C4-2B (cell line): ENCODE measurements around the gene TMEM132E.

Experiments used
- CTCF ChIP-seq: fragments of 450-650 bp; conservative IDR thresholded peaks from 2 replicates; pipeline ENCODE4 v1.5.1; 2017; ENCODE audit warnings: mild to moderate bottlenecking
- ZFX ChIP-seq: fragments of 450-650 bp; IDR thresholded peaks from 2 replicates; pipeline ENCODE4 v1.6.1; 2017

GRCh38 chr17:34647511-34647910, 68.1 kb downstream of the TMEM132E start:
- TF ChIP-seq CTCF: no peak
- no peak for TF ChIP-seq ZFX
